Erythroblast (primary cell): Measurements from ENCODE around the gene CCDC63.

Experiments used
- GATA1 ChIP-seq: IDR thresholded peaks from 2 replicates; pipeline ENCODE4 v1.6.1; 2011; ENCODE audit warnings: low read depth, mild to moderate bottlenecking, control low read depth, low read length, moderate library complexity
- POLR2A ChIP-seq: IDR thresholded peaks from 2 replicates; pipeline ENCODE4 v1.6.1; 2011; ENCODE audit warnings: mild to moderate bottlenecking, low read length

- TF ChIP-seq POLR2A (no peak), GATA1 (no peak)
These were observed 72.9 kb downstream of the CCDC63 start for GRCh38 chr12:110919720-110920119.
